NK-92 (cell line): ENCODE results near the gene PSMB5.

Source experiments
- DNase-seq: peaks from one replicate; lab custom pipeline; 2025; ENCODE audit not compliant: unreplicated experiment; lab: John Stamatoyannopoulos, UW

The PSMB5 gene

GRCh38 chr14:23045419-23046357, 11.0 kb upstream of the PSMB5 start:
- no peak for DNase-seq

GRCh38 chr14:23044840-23045239, 10.1 kb upstream of the PSMB5 start:
- no peak for DNase-seq

DNA sequence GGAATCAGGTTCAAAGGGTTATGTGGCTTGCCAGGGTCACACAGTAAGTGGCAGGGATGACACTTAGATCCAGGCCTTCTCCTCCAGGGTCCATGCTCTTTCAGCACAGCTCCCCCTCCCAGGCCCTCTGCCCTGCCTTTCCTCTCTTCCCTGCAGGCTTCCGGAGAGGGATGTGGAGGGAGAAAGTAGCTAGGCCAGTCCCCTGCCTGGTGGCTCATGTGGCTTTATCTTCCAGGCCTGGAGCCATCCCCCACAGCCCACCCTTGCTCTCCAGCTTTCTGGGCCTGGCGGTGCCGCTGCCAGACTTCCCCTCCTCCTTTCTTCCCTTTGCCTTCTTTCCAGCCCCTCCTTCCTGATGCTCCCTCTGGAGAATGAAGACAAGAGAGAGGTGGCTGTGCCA, 9.1 kb upstream of the PSMB5 start:
- DNase-seq, result no peak

DNA sequence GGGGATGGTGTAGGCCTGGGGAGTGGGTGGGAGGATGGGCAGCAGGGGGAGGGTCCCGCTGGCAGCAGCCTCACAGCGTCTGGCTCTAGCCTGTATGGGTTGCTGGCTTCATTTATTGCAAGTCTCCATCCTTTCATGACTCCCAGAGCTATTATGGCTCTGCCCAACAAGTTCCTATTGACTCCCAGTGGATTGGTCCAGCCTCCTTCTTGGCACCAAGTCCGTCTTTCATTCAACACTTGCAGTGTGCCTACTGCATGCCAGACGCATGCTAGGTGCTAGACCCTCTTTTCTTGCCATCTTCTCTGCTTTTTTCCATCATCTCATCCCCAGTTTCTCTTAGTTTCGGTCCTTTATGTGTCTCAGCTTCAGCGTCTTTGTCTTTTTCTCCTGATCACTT, 8.4 kb upstream of the PSMB5 start:
- DNase-seq, result no peak

- DNase-seq, result no peak
These were observed 7.7 kb upstream of the PSMB5 start, which contains the start of gene PSMB11 for GRCh38 chr14:23042162-23042965. PSMB11 (plus strand) TSS chr14:23042212; CDS start chr14:23042226, 14 bp downstream.

GRCh38 chr14:23041729-23042128, 7.0 kb upstream of the PSMB5 start:
- no peak for DNase-seq

DNA sequence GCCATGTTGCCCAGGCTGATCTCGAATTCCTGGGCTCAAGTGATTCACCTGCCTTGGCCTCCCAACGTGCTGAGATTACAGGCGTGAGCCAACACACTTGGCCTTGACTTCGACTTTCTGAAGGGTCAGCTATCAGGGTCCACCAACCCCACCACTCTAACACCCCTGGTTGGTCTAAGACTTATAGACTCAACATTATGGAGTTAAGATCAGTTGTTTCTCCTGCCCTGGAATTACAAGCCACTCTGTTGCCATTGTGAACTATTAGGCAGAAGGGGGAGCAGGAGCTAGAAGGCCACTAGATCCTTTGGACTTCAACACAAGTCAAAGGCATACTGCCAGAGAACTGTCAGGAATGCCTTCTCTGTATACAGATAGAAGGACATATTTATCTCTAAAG, 5.4 kb upstream of the PSMB5 start:
- no peak for DNase-seq

- DNase-seq, result no peak
These were observed 824 bp upstream of the PSMB5 start for GRCh38 chr14:23035303-23036144.

GRCh38 chr14:23033801-23034497, 751 bp downstream of the PSMB5 start:
- no peak for DNase-seq

- DNase-seq, result no peak
These were observed 1.4 kb downstream of the PSMB5 start for GRCh38 chr14:23033251-23033727.

DNA sequence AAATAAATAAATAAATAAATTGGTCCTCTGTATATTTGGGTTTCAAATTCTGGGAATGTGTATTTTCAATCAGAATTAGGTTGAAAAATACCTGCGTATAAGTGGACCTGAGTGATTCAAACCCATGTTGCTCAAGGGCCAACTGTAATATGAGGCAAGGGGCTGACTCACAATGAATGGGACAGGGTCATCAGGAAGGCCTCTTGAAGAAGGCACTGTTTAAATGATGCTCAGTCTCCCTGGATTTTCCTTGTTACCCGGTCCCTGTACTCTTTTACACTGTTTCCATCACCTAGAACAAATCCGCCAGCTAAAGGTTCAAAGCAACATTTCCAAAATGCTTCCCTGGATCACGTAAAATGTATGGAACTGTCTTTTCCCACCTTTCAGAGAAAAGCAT, 3.8 kb downstream of the PSMB5 start:
- no peak for DNase-seq

DNA sequence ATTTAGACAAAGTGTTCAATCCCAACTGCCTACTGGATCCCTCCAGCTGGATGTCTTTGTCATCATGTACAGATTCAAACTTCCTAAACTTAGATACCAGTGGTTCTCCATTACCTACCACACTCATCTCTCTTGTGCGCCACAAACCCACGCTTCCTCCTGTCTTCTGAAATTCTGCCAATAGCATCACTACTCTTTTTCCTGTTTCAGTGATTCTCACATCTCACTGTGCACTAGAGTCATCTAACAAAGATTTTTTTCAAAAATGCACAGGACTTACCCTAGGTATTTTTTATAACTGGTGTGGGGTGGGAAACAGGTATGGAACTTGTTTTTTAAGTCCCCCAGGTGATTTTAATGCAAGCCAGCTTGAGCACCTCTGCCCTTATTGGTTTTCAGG, 5.9 kb downstream of the PSMB5 start:
- no peak for DNase-seq

DNA sequence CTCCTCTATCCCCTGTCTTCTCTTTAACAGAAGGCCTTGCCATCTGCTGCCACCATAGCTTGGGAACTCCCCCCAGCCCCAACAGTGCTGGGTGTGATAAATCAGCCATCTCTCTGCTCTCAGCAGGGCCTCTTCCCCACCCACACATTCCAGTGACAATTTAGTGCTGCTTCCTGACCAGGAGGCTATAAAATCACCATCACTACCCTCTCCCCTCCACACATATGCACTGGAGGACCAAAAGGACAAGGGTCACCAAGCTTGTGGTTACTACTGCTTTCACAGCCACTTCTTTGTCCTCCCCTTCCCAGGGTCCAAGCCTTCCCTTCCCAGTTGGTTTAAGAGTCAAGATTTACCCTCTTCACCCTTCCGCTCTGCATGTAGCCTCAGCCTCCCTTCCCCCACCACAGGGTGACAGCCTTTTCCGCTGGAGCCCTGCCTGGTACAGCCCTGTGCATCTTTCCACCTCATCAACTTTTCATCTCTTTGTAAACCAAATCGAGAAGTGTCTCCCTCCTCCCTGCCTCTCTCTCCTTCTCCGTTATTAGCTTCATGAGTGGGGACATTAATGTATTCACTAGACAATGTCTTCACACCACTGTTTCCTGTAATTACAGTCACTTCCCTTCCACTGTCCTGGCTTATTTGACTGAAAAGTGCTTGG, 9.4 kb downstream of the PSMB5 start:
- DNase-seq, result no peak

DNA sequence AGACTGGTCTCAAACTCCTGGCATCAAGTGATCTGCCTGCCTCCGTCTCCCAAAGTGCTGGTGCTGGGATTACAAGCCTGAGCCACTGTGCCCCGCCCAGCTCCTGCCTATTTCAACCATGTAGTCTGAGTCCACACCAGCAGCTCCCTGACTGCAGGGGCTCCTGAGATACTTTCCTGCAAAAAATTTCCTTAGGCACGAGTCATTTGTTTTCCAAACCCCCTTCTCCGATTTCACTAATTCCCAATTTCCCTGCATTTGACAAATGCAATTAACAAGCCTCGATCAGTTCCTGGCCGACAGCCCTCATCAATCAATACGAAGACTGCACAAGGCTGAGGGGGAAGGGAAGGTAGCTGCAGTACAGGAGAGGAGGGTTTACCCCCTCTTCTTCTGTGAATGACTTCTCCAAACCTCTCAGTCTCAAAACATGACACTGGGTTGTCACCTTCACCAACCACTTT, 10.1 kb downstream of the PSMB5 start:
- DNase-seq, result no peak

DNA sequence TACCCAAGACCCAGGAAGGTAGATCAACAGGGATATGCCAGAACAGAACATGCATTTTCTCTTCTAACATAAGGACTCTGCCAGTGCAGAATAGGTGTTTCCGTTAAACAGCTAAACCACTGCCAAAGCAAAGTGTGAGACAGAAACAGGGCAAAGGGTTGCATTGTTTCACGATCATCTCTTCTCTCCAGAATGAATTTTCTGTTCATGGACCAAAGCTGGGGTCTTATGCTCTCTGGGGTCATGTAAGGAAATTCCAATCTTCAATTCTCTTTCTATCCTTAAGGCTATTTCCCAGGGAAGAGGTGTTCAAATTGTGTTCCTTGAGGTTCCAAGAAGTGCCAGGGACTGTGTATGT, 10.9 kb downstream of the PSMB5 start:
- no peak for DNase-seq

- no peak for DNase-seq
These were observed 11.5 kb downstream of the PSMB5 start for GRCh38 chr14:23023022-23023794.

DNA sequence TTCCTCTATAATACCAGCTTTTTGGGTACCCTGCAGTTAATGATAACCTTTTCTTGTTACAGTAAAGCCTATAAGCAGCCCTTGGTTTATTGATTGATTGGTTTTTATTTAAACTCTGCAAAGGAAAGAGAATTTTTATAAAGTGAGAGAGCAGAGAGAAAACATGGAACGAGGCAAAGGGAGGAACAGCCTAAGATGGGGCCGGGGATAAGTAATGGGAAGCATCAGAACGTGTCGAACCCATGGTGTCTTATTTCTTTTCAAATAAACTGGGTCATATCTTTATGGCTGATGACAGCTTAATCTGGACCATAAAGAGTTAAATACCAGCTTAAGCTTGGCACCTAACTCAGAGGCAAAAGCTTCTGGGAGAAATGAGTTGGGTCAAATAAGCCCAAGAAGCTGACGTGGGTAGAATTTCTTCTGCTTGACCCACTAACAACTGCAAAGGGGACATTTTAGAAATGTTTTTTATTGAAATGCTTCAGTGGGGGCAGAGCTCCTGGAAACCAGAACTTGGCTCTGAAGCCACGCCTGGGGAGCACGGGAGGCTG, 12.7 kb downstream of the PSMB5 start:
- no peak for DNase-seq

DNA sequence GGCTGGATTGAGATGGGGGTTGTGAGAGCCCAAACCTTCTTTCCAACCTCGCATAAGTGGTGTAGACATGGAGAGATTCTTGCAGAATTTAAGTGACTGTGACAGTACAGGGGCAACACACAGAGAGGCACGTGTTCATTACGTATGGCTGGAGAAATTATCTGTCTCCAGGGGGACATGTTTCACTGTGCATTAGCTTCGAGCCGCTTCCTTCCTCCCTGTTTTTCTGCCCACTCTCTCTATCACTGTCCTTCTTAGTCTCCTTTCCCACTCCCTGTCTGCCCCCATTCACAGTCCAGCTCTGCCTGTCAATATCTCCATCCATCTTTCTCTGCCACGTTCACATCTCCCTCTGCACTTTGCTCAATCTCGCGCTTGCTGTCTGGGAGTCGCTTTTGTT, 13.3 kb downstream of the PSMB5 start:
- no peak for DNase-seq
